Colonic mucosa (tissue), 4 donors: ENCODE measurements around the gene NISCH. TPM values are rescaled to one million over a fixed set of nuclear protein-coding genes. Genes with fewer than 3 reads are reported as not detected.
A peak's percentile ranks its signal among the peaks of the same experiment; 100 is the strongest.

Experiments used
- DNase-seq: peaks from one replicate; pipeline ENCODE4 v3.0.0-alpha.2; 2020
- H3K27ac ChIP-seq: fragments of 200-600 bp; one replicate; pipeline ENCODE4 v1.8.0; 2021
- H3K27me3 ChIP-seq: fragments of 200-600 bp; one replicate; pipeline ENCODE4 v1.8.0; 2021
- H3K36me3 ChIP-seq: fragments of 200-600 bp; one replicate; pipeline ENCODE4 v1.8.0; 2021
- H3K4me1 ChIP-seq: fragments of 200-600 bp; one replicate; pipeline ENCODE4 v1.8.0; 2021; ENCODE audit warnings: mild to moderate bottlenecking
- H3K4me3 ChIP-seq: fragments of 200-600 bp; one replicate; pipeline ENCODE4 v1.8.0; 2021
- H3K9ac ChIP-seq, 2 donors: one replicate each; pipeline ENCODE4 v1.7.0; 2013; ENCODE audit warnings: control low read depth in 2 of 2, low read depth in 2 of 2, low read length in 2 of 2
- H3K9me3 ChIP-seq: fragments of 200-600 bp; one replicate; pipeline ENCODE4 v1.8.0; 2021
- intact Hi-C: fragments of 100-400 bp; cut with DNase I; formaldehyde crosslinking; loops from one replicate; pipeline ENCODE4 v1.14.1; 2022
- total RNA-seq, 2 donors: library from RNA; stranded (reverse); fragmentation: NEBNext Ultra II Directional in 1 of 2; extraction: Animal tissue kit (Norgen Biotek cat#: 25700) in 1 of 2; gene quantifications; one replicate each; pipeline ENCODE4 v1.2.1, GENCODE V29; 2021
- TF ChIP-seq, protein P1 (sequence below): fragments of 200-600 bp; IDR thresholded peaks from one replicate; pipeline ENCODE4 v1.8.0; 2022; ENCODE audit warnings: antibody characterized with exemption, mild to moderate bottlenecking
- donor health status: healthy.
- donor health status: DM: no; HTN: no; CAD: no.
- donor health status: DM: no; HTN: no; CAD: no.

NISCH gene
- total RNA-seq, 2 donors from 2014 or later: 43.2 to 60.5 TPM

DNA sequence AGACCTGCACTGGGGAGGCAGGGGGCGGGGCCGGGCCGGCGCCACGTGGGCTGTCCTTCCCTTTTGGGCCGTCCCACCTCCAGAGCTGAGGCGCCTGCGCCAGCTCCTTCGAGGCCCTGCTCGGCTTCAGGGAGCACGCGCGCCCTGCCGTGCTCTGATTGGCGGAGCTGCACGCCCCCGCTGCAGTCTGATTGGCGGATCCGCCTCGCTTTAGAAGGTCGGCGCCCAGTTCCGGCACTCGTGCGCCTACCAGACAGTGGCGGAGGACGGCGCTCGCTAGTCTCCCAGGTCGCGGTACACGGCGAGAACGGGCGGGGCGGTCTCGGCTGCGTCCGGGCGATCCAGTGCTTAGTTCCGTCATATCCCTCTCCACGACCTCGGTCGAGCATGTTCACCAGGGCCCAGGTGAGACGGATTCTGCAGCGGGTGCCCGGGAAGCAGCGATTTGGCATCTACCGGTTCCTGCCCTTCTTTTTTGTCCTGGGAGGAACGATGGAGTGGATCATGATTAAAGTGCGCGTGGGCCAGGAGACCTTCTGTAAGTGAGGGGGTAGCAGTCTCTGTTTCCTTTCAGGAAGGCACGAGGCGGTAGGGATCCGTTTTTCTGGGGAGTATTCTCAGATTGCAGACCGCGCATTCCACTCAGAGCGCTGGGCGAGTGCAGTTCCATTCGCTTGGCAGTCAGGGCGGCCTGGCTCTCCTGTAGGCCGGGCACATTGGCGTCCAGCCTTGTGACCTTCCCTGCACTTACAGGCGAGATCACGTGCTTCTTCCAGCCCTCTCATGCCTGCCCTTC lies 81.2 kb downstream of the NISCH start, which contains the start of gene UQCC5:
UQCC5 (plus strand) TSS at position 237 of the 796 bp plus-strand sequence; CDS start at position 388, 151 bp downstream.
- peak; percentile 97 for DNase-seq
- Histone ChIP-seq H3K9me3 (no peaks in the 10 kb centered on the region), H3K4me1 (peaks cover 17% of the 10 kb centered on the region), H3K4me3 (peak within 1 kb of the TSS; percentile 75), H3K27me3 (no peaks in the 10 kb centered on the region), H3K36me3 (no peaks in the 10 kb centered on the region), H3K9ac (peak within 1 kb of the TSS; percentile 72 to 95), H3K27ac (peak within 1 kb of the TSS; percentile 88)
- TF ChIP-seq, protein P1, sequence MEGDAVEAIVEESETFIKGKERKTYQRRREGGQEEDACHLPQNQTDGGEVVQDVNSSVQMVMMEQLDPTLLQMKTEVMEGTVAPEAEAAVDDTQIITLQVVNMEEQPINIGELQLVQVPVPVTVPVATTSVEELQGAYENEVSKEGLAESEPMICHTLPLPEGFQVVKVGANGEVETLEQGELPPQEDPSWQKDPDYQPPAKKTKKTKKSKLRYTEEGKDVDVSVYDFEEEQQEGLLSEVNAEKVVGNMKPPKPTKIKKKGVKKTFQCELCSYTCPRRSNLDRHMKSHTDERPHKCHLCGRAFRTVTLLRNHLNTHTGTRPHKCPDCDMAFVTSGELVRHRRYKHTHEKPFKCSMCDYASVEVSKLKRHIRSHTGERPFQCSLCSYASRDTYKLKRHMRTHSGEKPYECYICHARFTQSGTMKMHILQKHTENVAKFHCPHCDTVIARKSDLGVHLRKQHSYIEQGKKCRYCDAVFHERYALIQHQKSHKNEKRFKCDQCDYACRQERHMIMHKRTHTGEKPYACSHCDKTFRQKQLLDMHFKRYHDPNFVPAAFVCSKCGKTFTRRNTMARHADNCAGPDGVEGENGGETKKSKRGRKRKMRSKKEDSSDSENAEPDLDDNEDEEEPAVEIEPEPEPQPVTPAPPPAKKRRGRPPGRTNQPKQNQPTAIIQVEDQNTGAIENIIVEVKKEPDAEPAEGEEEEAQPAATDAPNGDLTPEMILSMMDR: no peak
- intact Hi-C loops: no loop called here

DNA sequence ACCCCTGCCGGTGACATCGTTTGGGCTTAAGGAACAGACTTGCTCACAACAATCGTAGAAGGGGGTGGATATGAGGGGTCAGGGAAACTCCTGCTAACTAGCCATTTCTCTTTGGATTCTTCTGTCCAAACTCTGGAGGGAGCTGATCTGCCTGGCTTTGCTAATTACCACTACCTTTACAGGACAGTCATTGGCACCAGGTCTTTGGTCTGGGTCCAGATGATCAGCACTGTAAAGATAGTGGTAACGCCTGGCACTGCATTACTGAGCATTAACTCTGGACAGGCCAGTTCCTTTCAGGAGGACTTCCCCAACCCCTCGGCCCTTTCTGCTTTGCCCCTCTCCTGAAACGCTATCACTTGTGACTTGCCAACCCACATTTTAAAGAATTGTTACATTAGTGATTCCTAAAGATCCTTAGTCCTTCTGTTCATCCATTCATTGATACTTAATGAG lies 81.8 kb downstream of the NISCH start:
- no peaks in the 10 kb centered on the region for H3K36me3 ChIP-seq
- TF ChIP-seq, protein P1: no peak
- no peak for DNase-seq
- peaks cover 17% of the 10 kb centered on the region for H3K4me1 ChIP-seq
- H3K4me3 ChIP-seq: peak overlapping the region; percentile 75
- intact Hi-C loops: no loop called here
- H3K27ac ChIP-seq: peak overlapping the region; percentile 88
- no peaks in the 10 kb centered on the region for H3K27me3 ChIP-seq
- H3K9ac ChIP-seq: peak overlapping the region; percentile 72 to 95
- no peaks in the 10 kb centered on the region for H3K9me3 ChIP-seq

DNA sequence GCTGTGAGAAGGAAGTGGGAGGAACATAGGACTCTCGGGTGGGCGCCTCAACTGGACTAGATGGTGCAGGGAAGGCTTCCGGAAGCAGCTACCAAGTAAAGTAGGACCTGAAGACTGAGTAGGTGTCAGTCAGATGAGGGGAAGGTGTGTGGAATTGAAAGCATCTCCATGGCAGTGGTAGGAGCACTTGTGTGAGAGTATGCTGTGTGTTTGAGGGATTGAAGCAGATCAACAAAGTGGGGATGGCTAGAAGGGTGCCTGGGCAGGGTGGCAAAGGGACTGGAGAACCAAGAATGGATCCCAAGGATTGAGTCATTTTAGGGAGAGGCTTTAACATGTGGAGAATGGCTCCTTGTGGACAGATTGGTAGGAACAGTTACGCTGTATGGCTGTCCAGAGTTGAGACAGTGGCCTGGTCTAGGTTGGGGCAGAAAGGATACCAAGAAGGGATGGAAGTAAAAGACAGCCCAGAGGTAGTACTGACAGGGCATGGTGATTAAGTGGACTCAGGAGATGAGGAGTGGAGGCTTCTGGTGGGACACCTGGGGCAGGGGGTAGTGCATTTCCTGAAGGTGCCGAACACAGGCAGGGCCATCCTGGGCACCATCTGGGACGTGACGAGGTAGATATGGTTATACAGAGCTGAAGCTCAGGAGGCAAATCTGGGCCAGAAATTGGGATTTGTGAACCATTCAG lies 82.5 kb downstream of the NISCH start:
- peak; percentile 18 for DNase-seq
- no peaks in the 10 kb centered on the region for H3K36me3 ChIP-seq
- peak overlapping the region; percentile 75 for H3K4me3 ChIP-seq
- intact Hi-C loops: no loop called here
- no peak overlapping the region for H3K27ac ChIP-seq
- TF ChIP-seq, protein P1: no peak
- H3K9ac ChIP-seq: peak overlapping the region in 1 of 2 donors; percentile 95
- no peaks in the 10 kb centered on the region for H3K9me3 ChIP-seq
- no peaks in the 10 kb centered on the region for H3K27me3 ChIP-seq
- peaks cover 14% of the 10 kb centered on the region for H3K4me1 ChIP-seq

DNA sequence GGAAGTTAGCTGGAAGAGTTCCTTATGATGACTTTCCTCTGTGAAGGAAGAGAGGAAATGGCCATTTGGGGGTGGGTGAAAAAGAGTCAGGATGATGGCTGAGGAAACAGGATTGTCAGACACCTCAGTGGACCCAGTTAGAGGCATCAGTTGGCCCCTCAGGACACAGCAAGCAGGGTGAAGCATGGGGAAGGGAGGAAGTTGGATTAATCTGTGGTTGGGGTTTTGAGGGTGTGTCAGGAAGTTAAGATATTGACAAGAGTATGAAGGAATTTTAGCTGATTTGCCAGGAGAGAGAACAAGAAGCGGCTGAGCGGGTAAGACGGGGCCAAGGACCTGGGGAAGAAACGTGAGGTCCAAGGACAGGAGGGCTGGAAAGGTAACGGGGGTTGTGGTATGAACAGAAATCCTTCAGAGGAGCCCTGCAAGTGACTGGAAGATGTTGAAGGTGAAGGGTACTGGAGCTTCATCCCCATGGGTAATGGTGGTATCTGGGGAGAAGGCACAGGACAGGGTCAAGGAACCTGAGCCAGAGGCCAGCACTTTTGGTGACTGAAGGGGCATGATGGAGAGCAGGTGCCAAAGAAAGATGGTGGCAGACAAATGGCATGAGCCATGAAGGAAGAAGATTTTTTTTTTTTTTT lies 83.7 kb downstream of the NISCH start:
- H3K4me1 ChIP-seq: peaks cover 14% of the 10 kb centered on the region
- H3K9ac ChIP-seq: no peak overlapping the region
- no peak overlapping the region for H3K4me3 ChIP-seq
- no peak overlapping the region for H3K27ac ChIP-seq
- intact Hi-C loops: no loop called here
- H3K27me3 ChIP-seq: no peaks in the 10 kb centered on the region
- no peaks in the 10 kb centered on the region for H3K9me3 ChIP-seq
- TF ChIP-seq, protein P1: no peak
- DNase-seq: no peak
- H3K36me3 ChIP-seq: no peaks in the 10 kb centered on the region

DNA sequence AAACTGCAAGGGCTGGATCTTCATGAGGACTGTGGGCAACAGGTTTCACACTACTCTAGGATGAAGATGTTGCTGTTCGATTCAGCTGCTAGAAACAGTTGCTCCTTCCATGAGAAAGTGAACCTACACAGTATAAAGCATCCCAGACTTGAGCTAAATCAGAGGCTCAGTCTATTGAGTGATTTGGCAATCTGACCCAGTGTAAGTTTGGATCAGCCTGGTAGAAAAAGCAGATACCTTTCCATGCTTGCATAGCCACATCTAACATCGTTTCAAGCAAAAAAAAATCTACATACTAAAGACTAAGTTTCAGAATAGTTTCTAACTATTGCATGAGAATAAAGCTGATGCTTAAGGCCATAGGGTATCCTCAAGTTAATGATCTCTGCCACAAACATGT lies 85.6 kb downstream of the NISCH start:
- H3K36me3 ChIP-seq: no peaks in the 10 kb centered on the region
- TF ChIP-seq, protein P1: no peak
- H3K9ac ChIP-seq: no peak overlapping the region
- H3K27ac ChIP-seq: no peak overlapping the region
- no peaks in the 10 kb centered on the region for H3K27me3 ChIP-seq
- no peak overlapping the region for H3K4me3 ChIP-seq
- peaks cover 9% of the 10 kb centered on the region for H3K4me1 ChIP-seq
- no peaks in the 10 kb centered on the region for H3K9me3 ChIP-seq
- intact Hi-C loops: no loop called here
- no peak for DNase-seq
